IMR-90 (cell line): Measurements from ENCODE around the gene DHRS3. TPM values are rescaled to one million over a fixed set of nuclear protein-coding genes. Genes with fewer than 3 reads are reported as not detected.

ENCODE experiments used
- ATAC-seq: fragments of 200-7000 bp; cut with Tn5 transposase; 2 replicates; pipeline ENCODE4 v1.9.1; 2020; ENCODE audit warnings: low read depth, mild to moderate bottlenecking, moderate library complexity
- BruUV-seq: library from RNA; stranded (reverse); fragments of 400-500 nt; replicated peaks from 2 replicates; lab custom pipeline; 2021; lab: Mats Ljungman, UMichigan
- CTCF ChIA-PET: fragments of 300-600 bp; formaldehyde crosslinking; extraction: SDS; loops from one replicate; lab custom pipeline; 2021; ENCODE audit warnings: antibody characterized with exemption; lab: Yijun Ruan, JAX
- POLR2A ChIA-PET: fragments of 300-600 bp; sonication (Branson Sonifier 250); formaldehyde crosslinking; loops from one replicate; lab custom pipeline; 2022; ENCODE audit warnings: antibody characterized with exemption; ENCODE audit not compliant: unreplicated experiment; lab: Charles Lee
- DNase-seq: peaks from one replicate; pipeline ENCODE4 v3.0.0; 2013
- H2AFZ ChIP-seq: replicated peaks from 2 replicates; pipeline ENCODE3; 2013; ENCODE audit warnings: low read length, mild to moderate bottlenecking; ENCODE audit not compliant: poor library complexity
- H2AK5ac ChIP-seq: 2 replicates; pipeline ENCODE4 v1.6.1; 2013; ENCODE audit warnings: low read depth, low read length, inconsistent platforms
- H2AK9ac ChIP-seq: replicated peaks from 2 replicates; pipeline ENCODE3; 2013; ENCODE audit warnings: mild to moderate bottlenecking, low read depth, low read length, moderate library complexity; ENCODE audit not compliant: poor library complexity
- H2BK120ac ChIP-seq: 2 replicates; pipeline ENCODE4 v1.6.1; 2013; ENCODE audit warnings: low read depth, low read length, inconsistent platforms
- H2BK15ac ChIP-seq: 3 replicates; pipeline ENCODE4 v1.6.1; 2013; ENCODE audit warnings: low read depth, low read length, inconsistent platforms
- H2BK20ac ChIP-seq: 2 replicates; pipeline ENCODE4 v1.6.1; 2013; ENCODE audit warnings: low read depth, mild to moderate bottlenecking, inconsistent platforms, low read length, moderate library complexity
- H2BK5ac ChIP-seq: 2 replicates; pipeline ENCODE4 v1.6.1; 2013; ENCODE audit warnings: mild to moderate bottlenecking, low read depth, low read length, inconsistent platforms; ENCODE audit not compliant: poor library complexity, severe bottlenecking
- H3K14ac ChIP-seq: replicated peaks from 2 replicates; pipeline ENCODE4 v1.6.1; 2013; ENCODE audit warnings: low read depth, low read length, inconsistent platforms
- H3K18ac ChIP-seq: 2 replicates; pipeline ENCODE4 v1.6.1; 2013; ENCODE audit warnings: low read depth, low read length, control low read depth
- H3K23ac ChIP-seq: 2 replicates; pipeline ENCODE4 v1.6.1; 2013; ENCODE audit warnings: low read depth, low read length, inconsistent platforms
- H3K27ac ChIP-seq: 2 replicates; pipeline ENCODE4 v1.5.1; 2013; ENCODE audit warnings: mild to moderate bottlenecking, control low read depth, low read length; ENCODE audit not compliant: insufficient read depth
- H3K27me3 ChIP-seq: 2 replicates; pipeline ENCODE4 v1.6.1; 2013; ENCODE audit warnings: low read length; ENCODE audit not compliant: control insufficient read depth, insufficient read depth
- H3K36me3 ChIP-seq: 2 replicates; pipeline ENCODE4 v1.6.1; 2013; ENCODE audit warnings: low read length, mixed read lengths; ENCODE audit not compliant: control insufficient read depth, insufficient read depth
- H3K4ac ChIP-seq: 2 replicates; pipeline ENCODE4 v1.6.1; 2013; ENCODE audit warnings: low read depth, low read length, inconsistent platforms
- H3K4me1 ChIP-seq: 2 replicates; pipeline ENCODE4 v1.6.1; 2013; ENCODE audit warnings: low read length, mixed read lengths; ENCODE audit not compliant: control insufficient read depth, insufficient read depth
- H3K4me2 ChIP-seq: 2 replicates; pipeline ENCODE4 v1.6.1; 2013; ENCODE audit warnings: low read depth, mild to moderate bottlenecking, control low read depth, low read length, moderate library complexity
- H3K4me3 ChIP-seq: 2 replicates; pipeline ENCODE4 v1.5.1; 2013; ENCODE audit warnings: low read depth, mild to moderate bottlenecking, control low read depth, low read length, moderate library complexity; ENCODE audit not compliant: insufficient read depth
- H3K56ac ChIP-seq: 2 replicates; pipeline ENCODE4 v1.6.1; 2013; ENCODE audit warnings: low read length, inconsistent platforms; ENCODE audit not compliant: insufficient read depth; ENCODE audit errors: extremely low read depth
- H3K79me1 ChIP-seq, 2 experiments: 2 replicates each; pipeline ENCODE4 v1.6.1; 2013; ENCODE audit warnings: low read length in 2 of 2, inconsistent platforms in 1 of 2, low read depth in 1 of 2
- H3K9ac ChIP-seq: 2 replicates; pipeline ENCODE4 v1.6.1; 2013; ENCODE audit warnings: low read depth, low read length, control low read depth
- H3K9me1 ChIP-seq: 2 replicates; pipeline ENCODE4 v1.6.1; 2013; ENCODE audit warnings: low read length, inconsistent platforms; ENCODE audit not compliant: insufficient read depth
- H3K9me3 ChIP-seq: 2 replicates; pipeline ENCODE4 v1.6.1; 2013; ENCODE audit warnings: low read length; ENCODE audit not compliant: control insufficient read depth, insufficient read depth
- H4K20me1 ChIP-seq: 2 replicates; pipeline ENCODE4 v1.6.1; 2013; ENCODE audit warnings: low read length, inconsistent platforms; ENCODE audit not compliant: insufficient read depth
- H4K5ac ChIP-seq: 2 replicates; pipeline ENCODE4 v1.6.1; 2013; ENCODE audit warnings: mild to moderate bottlenecking, low read depth, low read length, control low read depth
- H4K8ac ChIP-seq, 2 experiments: 2 replicates each; pipeline ENCODE4 v1.6.1; 2013; ENCODE audit warnings: low read depth in 2 of 2, low read length in 2 of 2, control low read depth in 1 of 2, inconsistent platforms in 1 of 2
- H4K91ac ChIP-seq: 2 replicates; pipeline ENCODE4 v1.6.1; 2013; ENCODE audit warnings: low read depth, low read length, inconsistent platforms; ENCODE audit not compliant: insufficient read depth
- CEBPB ChIP-seq: IDR thresholded peaks from 2 replicates; pipeline ENCODE4 v1.6.1; 2012; ENCODE audit warnings: low read depth, low read length, improper control_type of control experiment
- CHD1 ChIP-seq: IDR thresholded peaks from 2 replicates; pipeline ENCODE4 v1.6.1; 2012; ENCODE audit warnings: low read depth, low read length, improper control_type of control experiment
- MAZ ChIP-seq: IDR thresholded peaks from 2 replicates; pipeline ENCODE4 v1.6.1; 2012; ENCODE audit warnings: low read depth, mild to moderate bottlenecking, low read length, improper control_type of control experiment, moderate library complexity, borderline replicate concordance
- MXI1 ChIP-seq: IDR thresholded peaks from 2 replicates; pipeline ENCODE4 v1.6.1; 2012; ENCODE audit warnings: low read depth, mild to moderate bottlenecking, low read length, moderate library complexity, borderline replicate concordance
- SMC3 ChIP-seq: fragments of 150-350 bp; IDR thresholded peaks from 2 replicates; pipeline ENCODE4 v1.6.1; 2016; ENCODE audit warnings: low read depth, mild to moderate bottlenecking, antibody characterized with exemption, low read length, moderate library complexity
- WGBS, 2 experiments: methylation state at CpG; one replicate each; pipeline versions ENCODE4 v1.1.5 to v1.1.7; 2013; ENCODE audit warnings: missing lambda C conversion rate in 2 of 2; ENCODE audit not compliant: insufficient read length in 1 of 2; ENCODE audit errors: extremely low coverage in 2 of 2; 5-methylcytosine and 5-hydroxymethylcytosine counted together
- dilution Hi-C: fragments of 300-500 bp; cut with HindIII; formaldehyde crosslinking; loops from one replicate; pipeline ENCODE4 v1.14.3; 2018; ENCODE audit warnings: low sequenced_read_pairs; ENCODE audit not compliant: unreplicated experiment
- in situ Hi-C: fragments of 300-500 bp; cut with MboI; formaldehyde crosslinking; loops from 3 replicates; pipeline ENCODE4 v1.14.3; 2019; ENCODE audit warnings: low sequenced_read_pairs, inconsistent platforms, mixed read lengths
- intact Hi-C: fragments of 100-400 bp; cut with micrococcal nuclease; formaldehyde crosslinking; loops from 2 replicates; pipeline ENCODE4 v1.10.0; 2022
- polyA plus RNA-seq, 3 experiments: library from polyadenylated mRNA; depleted of rRNA; stranded (reverse); fragments of >200 nt; gene quantifications; 2 replicates each; pipeline ENCODE4 v1.2.3, GENCODE V29; 2012; ENCODE audit warnings: low replicate concordance in 1 of 3
- total RNA-seq: library from RNA; depleted of rRNA; stranded (reverse); fragments of >200 nt; gene quantifications from 2 replicates; pipeline ENCODE4 v1.2.3, GENCODE V29; 2012
- TF ChIP-seq, protein P1 (sequence below): fragments of 150-350 bp; IDR thresholded peaks from 2 replicates; pipeline ENCODE4 v1.6.1; 2017; ENCODE audit warnings: mild to moderate bottlenecking, antibody characterized with exemption, low read length, low read depth
- TF ChIP-seq, protein P2 (sequence below): fragments of 150-350 bp; IDR thresholded peaks from 2 replicates; pipeline ENCODE4 v1.6.1; 2016; ENCODE audit warnings: low read depth, mild to moderate bottlenecking, low read length, moderate library complexity, borderline replicate concordance

Gene DHRS3
- total and polyA plus RNA-seq, 2 of the 4 experiments (the other 2 are of a cell fraction), result 11.2 to 14.5 TPM

DNA sequence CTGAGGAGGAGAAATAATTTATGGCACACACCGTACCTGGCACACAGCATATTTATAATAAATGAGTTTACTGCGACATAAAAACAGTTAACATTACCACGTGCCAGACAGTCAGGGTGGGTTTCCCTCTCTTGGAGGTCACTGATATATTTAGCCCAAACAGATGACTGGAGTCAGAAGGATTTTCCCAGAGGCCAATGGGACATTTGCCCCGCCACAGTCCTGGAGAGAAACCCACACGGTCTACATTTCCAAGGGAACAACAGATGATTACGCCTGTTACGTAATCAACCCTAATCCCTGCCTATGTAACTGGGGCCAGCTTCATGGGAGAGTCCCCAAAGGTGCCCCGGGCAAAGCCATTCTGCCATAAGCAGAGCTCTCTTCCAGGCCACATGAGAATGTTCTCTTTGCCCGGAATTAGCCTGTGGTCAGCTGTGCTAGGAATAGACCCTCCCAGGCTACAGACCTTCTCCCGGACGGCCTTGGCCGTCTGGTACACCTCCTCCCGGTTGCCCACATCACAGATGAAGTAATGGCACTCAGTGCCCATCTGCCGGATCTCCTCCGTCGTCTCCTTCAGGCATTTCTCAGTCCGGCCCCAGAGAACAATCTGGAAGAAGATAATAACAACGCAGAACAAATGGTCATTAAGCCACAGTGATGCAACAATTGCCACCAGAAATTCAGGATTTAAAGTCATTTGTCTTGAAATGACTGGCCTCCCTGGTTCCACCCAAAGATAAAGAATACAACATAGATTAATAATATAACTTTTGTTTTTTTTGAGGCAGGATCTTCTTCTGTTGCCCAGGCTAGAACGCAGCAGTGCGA is 37.7 kb downstream of the DHRS3 start:
- Histone ChIP-seq H3K23ac (no peak overlapping the region), H3K18ac (no peak overlapping the region), H2AFZ (no peak overlapping the region), H2BK5ac (no peak overlapping the region), H4K8ac (no peak overlapping the region), H3K4ac (no peak overlapping the region), H3K79me1 (peaks cover 0 to 6% of the 10 kb centered on the region in 2 experiments; a peak in 1 of 4 replicates), H3K4me1 (peaks cover 3% of the 10 kb centered on the region; the same call in 1 of the 2 replicates), H2BK15ac (no peak overlapping the region), H3K27ac (no peak overlapping the region), H3K9me3 (no peaks in the 10 kb centered on the region), H4K91ac (no peak overlapping the region), H4K20me1 (peaks cover 5% of the 10 kb centered on the region; the same call in 1 of the 2 replicates), H2AK5ac (no peak overlapping the region), H3K56ac (no peak overlapping the region), H2BK20ac (no peak overlapping the region), H2AK9ac (no peak overlapping the region), H3K4me3 (no peak overlapping the region), H3K9me1 (peaks cover 8% of the 10 kb centered on the region; the same call in 1 of the 2 replicates), H3K36me3 (peaks cover 30% of the 10 kb centered on the region), H3K4me2 (no peak overlapping the region), H3K9ac (no peak overlapping the region), H3K14ac (no peak overlapping the region), H3K27me3 (no peaks in the 10 kb centered on the region), H4K5ac (no peak overlapping the region), H2BK120ac (no peak overlapping the region)
- intact Hi-C loops (no loop called here), in situ Hi-C loops (no loop called here), dilution Hi-C loops (no loop called here)
- DNase-seq (peak; percentile 51), ATAC-seq (peak; percentile 40; the same call in 1 of the 2 replicates)
- TF ChIP-seq CHD1 (no peak), SMC3 (no peak), MAZ (no peak), MXI1 (no peak), CEBPB (peak; percentile 88)
- TF ChIP-seq, protein P1, sequence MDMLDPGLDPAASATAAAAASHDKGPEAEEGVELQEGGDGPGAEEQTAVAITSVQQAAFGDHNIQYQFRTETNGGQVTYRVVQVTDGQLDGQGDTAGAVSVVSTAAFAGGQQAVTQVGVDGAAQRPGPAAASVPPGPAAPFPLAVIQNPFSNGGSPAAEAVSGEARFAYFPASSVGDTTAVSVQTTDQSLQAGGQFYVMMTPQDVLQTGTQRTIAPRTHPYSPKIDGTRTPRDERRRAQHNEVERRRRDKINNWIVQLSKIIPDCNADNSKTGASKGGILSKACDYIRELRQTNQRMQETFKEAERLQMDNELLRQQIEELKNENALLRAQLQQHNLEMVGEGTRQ, result no peak
- TF ChIP-seq, protein P2, sequence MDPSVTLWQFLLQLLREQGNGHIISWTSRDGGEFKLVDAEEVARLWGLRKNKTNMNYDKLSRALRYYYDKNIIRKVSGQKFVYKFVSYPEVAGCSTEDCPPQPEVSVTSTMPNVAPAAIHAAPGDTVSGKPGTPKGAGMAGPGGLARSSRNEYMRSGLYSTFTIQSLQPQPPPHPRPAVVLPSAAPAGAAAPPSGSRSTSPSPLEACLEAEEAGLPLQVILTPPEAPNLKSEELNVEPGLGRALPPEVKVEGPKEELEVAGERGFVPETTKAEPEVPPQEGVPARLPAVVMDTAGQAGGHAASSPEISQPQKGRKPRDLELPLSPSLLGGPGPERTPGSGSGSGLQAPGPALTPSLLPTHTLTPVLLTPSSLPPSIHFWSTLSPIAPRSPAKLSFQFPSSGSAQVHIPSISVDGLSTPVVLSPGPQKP, result no peak
- no TSS peak for BruUV-seq
- CTCF ChIA-PET, result no interaction called here
- POLR2A ChIA-PET, result no interaction called here
- WGBS, 2 experiments, result 78% methylated on average over 12 of the region's 20 CpGs; no CpG with 5 or more reads in 1 of the 2 experiments
